HepG2 (cell line): ENCODE data around the gene PISD. TPM values are rescaled to one million over a fixed set of nuclear protein-coding genes. Genes with fewer than 3 reads are reported as not detected.
A peak's percentile ranks its signal among the peaks of the same experiment; 100 is the strongest.

Source experiments
- ATAC-seq: fragments of 200-7000 bp; cut with Tn5 transposase; 3 replicates; pipeline ENCODE4 v1.9.1; 2020; ENCODE audit warnings: mild to moderate bottlenecking, moderate library complexity
- BruUV-seq: library from RNA; stranded (reverse); fragments of 400-500 nt; replicated peaks from 2 replicates; lab custom pipeline; 2021; lab: Mats Ljungman, UMichigan
- CTCF ChIA-PET: fragments of 300-600 bp; formaldehyde crosslinking; extraction: SDS; loops from one replicate; lab custom pipeline; 2021; ENCODE audit warnings: low total read pairs, inconsistent platforms, low intra/inter-chr PET ratio; lab: Yijun Ruan, JAX
- POLR2A ChIA-PET: fragments of 350-600 bp; sonication (Branson Sonifier 250); formaldehyde crosslinking; loops from one replicate; lab custom pipeline; 2020; ENCODE audit warnings: antibody characterized with exemption, inconsistent platforms; lab: Yijun Ruan, JAX
- DNase-seq: peaks from one replicate; pipeline ENCODE4 v3.0.0-alpha.2; 2015; ENCODE audit warnings: low spot score
- FAIRE-seq: peaks from 3 replicates; lab custom pipeline; 2011; peaks lifted over from hg19 to GRCh38; lab: Jason Lieb, UNC
- H2AFZ ChIP-seq: one replicate; pipeline ENCODE4 v1.6.1; 2011; ENCODE audit warnings: low read length, inconsistent platforms
- H3K27ac ChIP-seq: fragments of 300-600 bp; 3 replicates; pipeline ENCODE4 v1.8.0; 2011; ENCODE audit warnings: mixed run types, mild to moderate bottlenecking, mixed read lengths, low read length, inconsistent platforms; ENCODE audit not compliant: insufficient read depth; ENCODE audit errors: extremely low read length
- H3K27me3 ChIP-seq, 2 experiments: fragments of 200-600 bp in 1 of 2; 2 replicates in 1 of 2; 3 replicates in 1 of 2; pipeline versions ENCODE4 v1.6.0 to v1.8.0; 2011; ENCODE audit warnings: low read length in 2 of 2, mild to moderate bottlenecking in 2 of 2, moderate library complexity in 2 of 2, inconsistent platforms in 1 of 2; ENCODE audit not compliant: insufficient read depth in 2 of 2, control insufficient read depth in 1 of 2
- H3K36me3 ChIP-seq, 2 experiments: fragments of 200-600 bp in 1 of 2; replicated peaks in 1 of 2; 2 replicates in 1 of 2; 3 replicates in 1 of 2; pipeline versions ENCODE4 v1.5.1 to v1.8.0; 2011; ENCODE audit warnings: low read length in 2 of 2, inconsistent platforms in 1 of 2; ENCODE audit not compliant: insufficient read depth in 2 of 2, control insufficient read depth in 1 of 2
- H3K4me1 ChIP-seq: 2 replicates; pipeline ENCODE4 v1.5.1; 2012; ENCODE audit warnings: low read length, inconsistent platforms; ENCODE audit not compliant: insufficient read depth
- H3K4me2 ChIP-seq: 2 replicates; pipeline ENCODE4 v1.6.0; 2011; ENCODE audit warnings: low read depth, low read length, inconsistent platforms
- H3K4me3 ChIP-seq, 3 experiments: fragments of 200-600 bp in 1 of 3; sonication (generic), shearing (Covaris generic) in 1 of 3; replicated peaks in 1 of 3; 2 replicates each; pipeline ENCODE4 v1.5.1; 2011 to 2016; ENCODE audit warnings: low read length in 3 of 3, inconsistent platforms in 2 of 3, low read depth in 2 of 3, mild to moderate bottlenecking in 2 of 3, control low read depth in 1 of 3, mixed read lengths in 1 of 3; ENCODE audit not compliant: insufficient read depth in 1 of 3
- H3K79me2 ChIP-seq: one replicate; pipeline ENCODE4 v1.6.1; 2011; ENCODE audit warnings: low read length, inconsistent platforms; ENCODE audit not compliant: insufficient read depth
- H3K9ac ChIP-seq: 2 replicates; pipeline ENCODE4 v1.6.0; 2011; ENCODE audit warnings: mild to moderate bottlenecking, low read depth, low read length, inconsistent platforms; ENCODE audit not compliant: insufficient read depth
- H3K9me3 ChIP-seq: 2 replicates; pipeline ENCODE4 v1.5.1; 2012; ENCODE audit warnings: mild to moderate bottlenecking, low read length
- H4K20me1 ChIP-seq: 2 replicates; pipeline ENCODE4 v1.6.0; 2011; ENCODE audit warnings: inconsistent platforms, mild to moderate bottlenecking, low read length, moderate library complexity; ENCODE audit not compliant: insufficient read depth
- FOSL2 ChIP-seq: sonication (generic); formaldehyde crosslinking; IDR thresholded peaks from 2 replicates; pipeline ENCODE4 v1.4.0; 2020; ENCODE audit warnings: missing genetic modification reagents
- HNRNPL ChIP-seq: fragments of 200-400 bp; formaldehyde crosslinking; IDR thresholded peaks from 2 replicates; pipeline ENCODE4 v1.6.1; 2017; ENCODE audit warnings: mild to moderate bottlenecking, low read depth, low read length
- SP1 ChIP-seq, 2 experiments: fragments of 450-650 bp in 1 of 2; sonication (generic) in 1 of 2; formaldehyde crosslinking in 1 of 2; IDR thresholded peaks; 2 replicates each; pipeline versions ENCODE4 v1.4.0 to v1.6.1; 2016 to 2020; ENCODE audit warnings: missing genetic modification reagents in 1 of 2
- ZNF687 ChIP-seq: sonication (generic); formaldehyde crosslinking; IDR thresholded peaks from 2 replicates; pipeline ENCODE4 v1.5.1; 2020; ENCODE audit warnings: mild to moderate bottlenecking, missing genetic modification reagents, moderate library complexity
- ZNF746 ChIP-seq: sonication (generic); formaldehyde crosslinking; IDR thresholded peaks from 2 replicates; pipeline ENCODE4 v1.8.0; 2022; ENCODE audit warnings: mild to moderate bottlenecking, missing genetic modification reagents
- WGBS: methylation state at CpG from one replicate; pipeline ENCODE4 v1.1.6; 2017; ENCODE audit warnings: low lambda C conversion rate; 5-methylcytosine and 5-hydroxymethylcytosine counted together
- in situ Hi-C: cut with HindIII; loops from 2 replicates; pipeline ENCODE4 v1.10.0; 2017; ENCODE audit warnings: low pct_unique_long_range_greater_than_20kb; ENCODE audit not compliant: extremely low pct_ligation_motif_present
- intact Hi-C: fragments of 100-400 bp; cut with micrococcal nuclease; formaldehyde crosslinking; loops from one replicate; pipeline ENCODE4 v1.10.0; 2022; ENCODE audit not compliant: unreplicated experiment
- polyA plus RNA-seq, 8 experiments: library from polyadenylated mRNA; depleted of rRNA in 3 of 8; stranded (reverse) in 7 of 8; unstranded in 1 of 8; fragments of >200 nt; fragmentation: Illumina TruSeq in 4 of 8; extraction: Trizol in 4 of 8; gene quantifications; 2 replicates each; pipeline versions ENCODE4 v1.2.1 to v1.2.3, GENCODE V29; 2011 to 2016; ENCODE audit warnings: low read depth in 4 of 8, missing spikeins in 1 of 8, mixed read lengths in 1 of 8; ENCODE audit not compliant: insufficient read depth in 1 of 8
- total RNA-seq, 5 experiments: library from RNA; depleted of rRNA; stranded (reverse); fragments of >200 nt; fragmentation: Illumina TruSeq; extraction: Trizol; gene quantifications; 2 replicates each; pipeline ENCODE4 v1.2.3, GENCODE V29; 2016; ENCODE audit warnings: low read depth in 1 of 5

The PISD gene
- total and polyA plus RNA-seq, 2 of the 13 experiments (the other 11 are each of a cell fraction or from before 2014, with no cell fraction given), result 30.1 to 47.7 TPM

DNA sequence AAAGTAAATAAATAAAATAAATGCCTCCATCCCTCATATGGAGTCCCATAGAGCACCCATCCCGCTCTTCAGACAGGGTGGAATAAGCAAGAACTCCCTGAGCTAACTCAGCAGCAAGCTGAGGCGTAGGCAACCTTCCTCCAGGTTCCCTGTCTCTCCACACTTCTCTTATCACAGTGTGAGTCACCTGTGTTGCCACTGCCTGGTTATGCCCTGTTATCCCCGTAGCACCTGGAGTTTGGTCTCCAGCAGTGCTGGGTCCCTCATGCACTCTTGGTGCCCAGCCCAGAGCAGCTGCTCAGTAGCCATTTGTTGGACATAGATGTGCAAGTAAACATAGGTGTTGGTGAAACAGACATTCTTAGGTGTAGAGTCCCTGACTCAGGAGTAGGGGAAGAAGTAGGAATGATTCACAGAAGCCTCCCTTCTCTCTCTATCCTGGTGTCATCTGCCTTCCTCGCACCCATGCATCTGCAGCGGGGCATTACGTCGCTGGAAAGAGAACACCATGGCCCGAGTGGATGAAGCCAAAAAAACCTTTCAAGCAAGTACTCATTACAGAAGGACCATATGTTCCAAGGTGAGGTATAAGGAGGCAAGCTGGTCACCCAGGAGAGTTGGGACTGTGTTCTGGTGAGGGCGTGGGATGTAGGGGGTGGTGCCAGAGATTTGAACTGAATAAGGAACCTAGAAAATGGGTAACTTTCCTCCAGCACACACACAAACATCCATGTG is 56.0 kb downstream of the PISD start:
- H2AFZ ChIP-seq, result no peak overlapping the region
- H3K4me1 ChIP-seq, result peaks cover 25% of the 10 kb centered on the region
- H3K27ac ChIP-seq, result no peak overlapping the region
- H4K20me1 ChIP-seq, result no peaks in the 10 kb centered on the region
- DNase-seq (no peak), FAIRE-seq (no peak), ATAC-seq (peak; percentile 9; the same call in 1 of the 3 replicates)
- TF ChIP-seq FOSL2 (CRISPR knock-in tag) (peak; percentile 35; the same call in 1 of the 2 replicates), SP1 (IDR thresholded peaks at IDR 0.05) (no peak), SP1 (CRISPR knock-in tag; IDR thresholded peaks at IDR 0.05) (no peak), HNRNPL (no peak), ZNF746 (no peak), ZNF687 (peak; percentile 5; the same call in 1 of the 2 replicates)
- no peaks in the 10 kb centered on the region for H3K27me3 ChIP-seq
- H3K9me3 ChIP-seq, result no peaks in the 10 kb centered on the region
- POLR2A ChIA-PET, result interaction anchor here (0.8 to 1.0 kb wide), 2 partner anchors 25 to 45 kb away, joined by 3 read pairs; no protein-coding TSS in a partner anchor
- no peaks in the 10 kb centered on the region for H3K79me2 ChIP-seq
- H3K36me3 ChIP-seq, result peaks cover 28 to 51% of the 10 kb centered on the region in 2 experiments; a peak in 4 of 5 replicates
- CTCF ChIA-PET, result no interaction called here
- 97% methylated on average over 9 of the region's 9 CpGs for WGBS
- H3K9ac ChIP-seq, result no peak overlapping the region
- in situ Hi-C loops, result no loop called here
- H3K4me2 ChIP-seq, result no peak overlapping the region
- no TSS peak for BruUV-seq
- H3K4me3 ChIP-seq, result no peak overlapping the region
- intact Hi-C loops, result no loop called here
